ENCODE measurements around the gene TMC2.
"Not testable (repeated sequence)": the region's sequence is repeated elsewhere in the genome, so short reads cannot be mapped to it uniquely, and the experiment has no call there.

The TMC2 gene

DNA sequence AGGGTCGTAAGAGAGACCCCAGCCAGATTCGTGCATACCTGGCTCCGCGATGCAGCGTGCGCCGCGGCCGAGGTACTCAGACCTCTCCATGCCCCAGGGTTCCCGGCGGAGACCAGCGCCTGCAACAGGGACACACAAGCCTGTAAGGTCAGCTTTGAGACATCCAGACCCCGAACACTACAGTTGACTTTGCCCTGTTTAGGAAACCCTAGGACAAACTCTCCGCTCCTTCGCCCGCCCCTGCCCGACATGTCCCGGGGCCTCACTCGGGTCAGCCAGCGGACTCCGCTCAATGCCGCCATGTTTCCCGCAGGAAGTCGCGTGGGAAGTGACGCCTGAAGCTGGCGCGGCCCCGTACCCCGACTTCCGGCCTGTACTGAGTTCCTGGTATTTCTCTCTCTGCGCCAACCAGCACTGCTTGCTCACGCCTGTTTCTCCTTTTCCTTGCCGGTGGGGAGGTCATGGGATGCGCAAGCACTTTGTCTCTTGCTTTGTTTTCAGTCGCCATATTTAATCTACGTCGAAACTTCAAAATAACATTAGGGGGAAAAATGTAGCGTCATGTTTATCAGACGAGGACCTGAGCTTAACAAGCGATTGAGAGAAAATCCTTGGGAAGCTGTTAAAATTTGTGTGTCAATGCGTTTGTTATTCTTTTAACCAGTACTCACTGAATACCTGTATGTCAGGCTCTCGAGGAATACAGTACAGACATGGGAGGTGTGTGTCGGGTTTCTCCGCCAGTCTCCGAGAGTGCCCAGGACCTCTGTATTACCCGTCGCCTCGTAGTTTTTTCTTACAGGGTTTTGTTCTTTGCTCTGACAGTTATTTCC lies 127.7 kb downstream of the TMC2 start, which contains the start of gene IDH3B:
IDH3B (minus strand) TSS at position 330 of the 833 bp plus-strand sequence; CDS start at position 302, 28 bp downstream.
- peak; percentile 97 for DNase-seq (ENCODE audit: low spot score)

DNA sequence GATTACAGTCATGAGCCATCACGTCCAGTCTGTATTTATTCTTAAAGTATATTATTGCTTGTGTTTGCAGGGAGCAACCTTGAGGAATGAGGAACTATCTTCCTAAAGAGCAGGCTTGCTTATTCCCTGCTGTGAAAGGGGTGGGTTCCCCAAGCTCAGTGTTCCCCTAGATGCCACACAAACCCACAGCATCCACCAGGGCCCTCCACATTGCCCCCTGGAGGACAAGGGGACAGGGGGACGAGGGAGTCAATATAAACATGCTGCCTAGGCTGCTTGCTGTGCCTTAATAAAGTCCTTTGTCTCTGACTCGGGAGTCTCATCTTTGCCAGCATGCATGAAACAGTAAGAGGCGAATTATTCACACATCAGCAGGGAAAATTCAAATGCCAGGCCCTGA lies 135.6 kb downstream of the TMC2 start:
- no peak for DNase-seq (ENCODE audit: low spot score)

DNA sequence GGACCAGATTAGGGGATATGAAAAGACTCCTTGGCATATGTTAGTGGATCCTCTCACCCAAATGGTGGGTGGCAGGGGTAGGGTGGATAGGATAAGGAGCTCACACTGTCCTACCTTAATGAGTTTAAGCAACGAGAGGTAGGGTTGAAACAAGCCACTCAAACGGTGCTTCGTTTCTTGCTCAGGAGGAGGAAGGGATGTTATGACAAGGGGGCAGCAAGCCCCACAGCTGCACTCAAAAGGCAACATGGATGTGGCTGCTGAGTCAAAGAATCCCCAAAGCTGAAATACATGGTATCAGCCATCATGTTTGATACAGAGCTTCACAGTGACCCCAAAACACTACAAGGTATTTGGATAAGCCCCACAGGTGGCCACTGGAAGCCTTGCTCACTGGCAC lies 136.1 kb downstream of the TMC2 start:
- DNase-seq (ENCODE audit: low spot score): no peak

DNA sequence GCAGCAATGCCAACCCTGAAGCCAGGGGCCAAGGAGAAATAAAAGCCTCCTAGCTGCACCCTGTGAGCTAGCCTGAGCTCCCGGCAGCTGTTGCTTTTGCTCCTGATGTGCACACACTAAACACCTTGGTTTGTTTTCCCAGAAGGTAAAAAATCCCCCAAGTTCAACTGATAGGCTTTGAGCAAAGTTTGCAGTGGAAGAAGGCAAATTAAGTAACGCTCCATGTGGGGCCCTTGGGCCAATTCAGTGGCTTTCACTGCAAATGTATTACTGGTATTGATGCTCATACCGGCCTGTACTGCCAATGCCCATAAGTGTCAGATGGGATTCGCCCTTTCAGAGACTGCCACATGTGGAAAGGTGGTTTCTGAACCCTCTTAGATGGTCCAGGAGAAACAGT lies 137.1 kb downstream of the TMC2 start:
- DNase-seq (ENCODE audit: low spot score): no peak

DNA sequence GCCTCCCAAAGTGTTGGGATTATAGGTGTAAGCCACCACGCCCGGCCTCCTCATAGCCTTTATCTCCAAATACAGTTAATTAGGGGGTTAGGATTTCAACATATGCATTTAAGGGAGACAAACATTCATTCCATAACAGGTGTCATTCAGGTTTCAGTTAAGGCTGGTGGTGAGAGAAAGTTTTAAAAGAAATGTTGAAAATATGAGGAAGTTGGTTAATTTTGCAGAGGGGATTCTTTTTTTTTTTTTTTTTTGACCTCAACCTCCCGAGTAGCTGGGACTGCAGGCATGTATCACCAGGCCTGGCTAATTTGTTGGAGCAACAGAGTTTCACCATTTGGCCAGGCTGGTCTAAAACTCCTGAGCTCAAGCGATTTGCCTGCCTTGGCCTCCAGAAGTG lies 143.7 kb downstream of the TMC2 start:
- DNase-seq (ENCODE audit: low spot score): no peak

DNA sequence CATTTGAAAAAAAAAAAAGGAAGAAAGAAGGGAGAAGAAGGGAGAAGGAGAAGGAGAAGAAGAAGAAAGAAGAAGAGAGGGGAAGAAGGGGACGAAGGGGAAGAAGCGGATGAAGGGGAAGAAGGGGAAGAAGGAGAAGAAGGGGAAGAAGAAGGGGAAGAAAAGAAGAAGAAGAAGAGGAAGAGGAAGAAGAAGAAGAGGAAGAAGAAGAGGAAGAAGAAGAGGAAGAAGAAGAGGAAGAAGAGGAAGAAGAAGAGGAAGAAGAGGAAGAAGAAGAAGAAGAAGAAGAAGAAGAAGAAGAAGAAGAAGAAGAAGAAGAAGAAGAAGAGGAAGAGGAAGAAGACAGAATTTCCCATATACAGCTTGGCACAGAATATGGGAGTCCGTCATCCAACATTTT lies 145.7 kb downstream of the TMC2 start:
- DNase-seq (ENCODE audit: low spot score): not testable (repeated sequence)

DNA sequence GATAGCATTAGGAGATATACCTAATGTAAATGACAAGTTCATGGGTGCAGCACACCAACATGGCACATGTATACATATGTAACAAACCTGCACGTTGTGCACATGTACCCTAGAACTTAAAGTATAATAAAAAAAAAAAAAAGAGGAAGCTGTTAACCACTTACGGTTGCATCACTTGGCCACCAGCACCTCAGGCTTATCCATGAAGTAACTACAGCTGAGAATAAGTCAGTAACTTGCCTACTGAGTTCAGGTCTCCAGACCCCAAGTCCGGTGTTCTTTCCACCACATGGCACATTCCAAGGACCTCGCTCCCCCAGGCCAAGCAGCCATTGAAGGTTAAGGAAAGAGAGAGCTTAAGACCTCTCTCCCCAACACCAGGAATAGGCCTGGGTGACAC lies 148.4 kb downstream of the TMC2 start:
- DNase-seq (ENCODE audit: low spot score): not testable (repeated sequence)

DNA sequence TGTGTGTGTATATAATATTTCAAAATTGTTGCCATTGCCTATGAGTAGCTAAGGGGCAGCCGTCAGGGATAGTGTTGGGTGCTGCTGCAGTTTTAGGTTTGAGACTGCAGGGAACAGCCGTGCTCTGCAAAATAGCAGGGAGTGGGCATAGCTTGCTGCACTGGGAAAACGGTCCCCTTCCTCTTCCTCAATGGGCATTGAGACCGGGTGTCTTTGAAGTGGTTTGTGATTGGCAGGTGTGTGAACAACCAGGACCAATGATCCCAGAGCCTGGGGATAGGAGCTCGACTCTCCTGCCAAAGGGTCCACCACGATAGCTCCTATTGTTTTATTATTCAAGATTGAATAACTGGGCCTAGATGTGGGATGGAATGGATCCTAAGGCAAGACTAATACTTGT lies 151.1 kb downstream of the TMC2 start:
- DNase-seq (ENCODE audit: low spot score): no peak

DNA sequence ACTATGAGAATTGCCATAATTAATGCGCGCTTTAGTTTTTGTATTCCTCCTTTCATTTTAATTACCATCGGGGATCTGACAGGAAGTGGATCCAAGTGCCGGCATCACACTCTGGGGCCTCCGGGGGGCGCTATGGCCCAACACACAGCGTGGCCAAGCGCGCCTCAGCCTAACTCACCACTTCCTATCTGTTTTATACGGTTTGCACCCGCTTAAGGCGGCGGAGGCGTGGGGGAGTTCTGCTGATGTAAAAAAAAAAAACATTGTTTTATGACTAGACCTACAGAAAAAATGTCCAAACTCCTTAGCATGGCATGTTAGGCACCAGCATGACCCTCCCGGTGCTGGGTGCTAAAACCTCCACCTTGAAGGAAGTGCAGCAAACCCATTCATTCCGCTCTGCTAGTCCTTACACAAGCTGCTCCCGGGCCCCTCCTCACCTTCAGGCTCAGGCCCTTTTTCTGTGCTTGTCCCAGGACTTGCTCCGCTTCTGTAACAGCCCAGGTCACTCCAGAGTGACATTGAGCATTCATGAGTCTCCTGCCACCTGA lies 151.7 kb downstream of the TMC2 start:
- no peak for DNase-seq (ENCODE audit: low spot score)

DNA sequence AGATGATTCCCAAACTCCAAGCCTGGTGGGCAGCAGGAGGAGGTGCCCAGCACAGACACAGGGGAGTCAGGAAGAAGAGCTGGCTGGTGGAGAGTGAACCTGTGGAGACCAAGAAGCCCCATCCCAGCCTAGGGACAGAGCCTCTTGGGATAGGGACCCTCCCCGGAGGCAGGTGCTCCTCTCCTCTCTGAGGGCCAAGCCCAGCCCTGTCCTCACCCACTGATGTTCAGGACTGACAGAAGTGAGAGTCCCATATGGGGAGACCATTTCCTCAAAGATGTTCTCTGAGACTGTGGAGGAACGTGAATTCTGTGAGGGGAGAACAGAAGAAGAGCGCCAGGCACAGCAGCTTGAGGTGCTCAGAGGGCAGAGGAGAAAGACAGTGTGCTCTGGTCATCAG lies 153.8 kb downstream of the TMC2 start:
- DNase-seq (ENCODE audit: low spot score): no peak

DNA sequence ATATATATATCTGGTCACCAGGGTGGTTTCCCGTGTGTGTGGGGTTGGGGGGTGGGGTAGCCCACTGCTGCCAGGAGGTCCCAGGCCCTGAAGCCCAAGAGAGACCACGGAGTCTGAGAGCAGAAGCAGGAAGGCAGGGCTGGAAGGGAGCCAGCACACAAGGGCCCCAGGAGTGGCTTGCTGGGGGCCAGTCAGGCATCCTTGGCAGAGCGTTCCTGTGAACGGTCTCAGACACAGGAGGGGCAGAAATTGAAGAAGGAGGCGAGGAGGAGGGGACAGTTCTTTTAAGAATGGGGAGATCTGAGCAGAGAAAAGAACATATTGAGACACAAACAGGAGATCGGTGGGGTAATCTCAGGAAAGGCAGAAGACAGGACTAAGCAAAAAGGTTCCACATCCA lies 154.3 kb downstream of the TMC2 start:
- DNase-seq (ENCODE audit: low spot score): no peak

DNA sequence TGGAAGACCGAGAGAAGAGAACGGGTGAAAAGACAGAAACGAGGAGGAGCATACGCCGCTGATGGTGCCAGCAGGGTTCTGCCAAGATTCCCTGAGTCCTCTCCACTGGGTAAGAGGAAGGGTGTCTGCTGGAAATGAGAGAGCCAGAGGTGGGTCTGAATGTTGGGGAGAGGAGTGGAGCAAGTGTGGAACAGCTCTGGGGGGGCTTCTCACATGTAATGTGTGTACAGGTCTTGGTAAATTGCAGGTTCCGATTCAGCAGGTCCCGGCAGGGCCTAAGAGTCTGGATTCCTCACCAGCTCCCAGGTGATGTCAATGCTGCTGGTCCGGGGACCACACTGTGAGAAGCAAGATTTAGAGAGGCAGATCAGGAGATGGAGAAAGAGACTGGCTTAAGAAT lies 154.8 kb downstream of the TMC2 start:
- no peak for DNase-seq (ENCODE audit: low spot score)
